CD4-positive, alpha-beta T cell treated with Interleukin-12 subunit alpha and Interleukin-12 subunit beta, for 1 hour (primary cell): ENCODE measurements around the gene CYTH1.
A peak's percentile ranks its signal among the peaks of the same experiment; 100 is the strongest.

ENCODE experiments used
- DNase-seq: peaks from one replicate; pipeline ENCODE4 v3.0.0-alpha.2; 2020

CYTH1 gene

GRCh38 chr17:78804777-78805176 is 22.7 kb upstream of the CYTH1 start:
- DNase-seq, result no peak

- no peak for DNase-seq
These were observed 21.2 kb upstream of the CYTH1 start for GRCh38 chr17:78803186-78803845.

DNA sequence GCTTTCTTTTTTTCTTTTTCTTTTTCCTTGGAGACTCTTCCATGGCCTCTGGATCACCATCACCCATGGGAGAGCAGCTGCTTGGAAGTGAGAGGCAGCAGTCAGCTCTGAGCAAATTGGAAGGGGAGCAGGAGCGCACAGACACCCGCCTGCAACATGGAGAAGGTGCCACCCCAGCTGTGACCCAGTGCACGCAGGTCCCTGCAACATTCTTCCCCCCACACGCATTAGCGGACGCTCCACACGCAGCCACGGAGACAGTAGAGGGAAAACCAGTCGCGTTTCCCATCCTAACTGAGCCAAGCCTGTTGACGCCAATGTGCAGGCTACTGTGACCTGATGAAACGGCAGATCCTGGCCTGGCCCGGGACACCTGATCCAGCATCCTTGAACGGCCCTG is 20.4 kb upstream of the CYTH1 start:
- no peak for DNase-seq

DNA sequence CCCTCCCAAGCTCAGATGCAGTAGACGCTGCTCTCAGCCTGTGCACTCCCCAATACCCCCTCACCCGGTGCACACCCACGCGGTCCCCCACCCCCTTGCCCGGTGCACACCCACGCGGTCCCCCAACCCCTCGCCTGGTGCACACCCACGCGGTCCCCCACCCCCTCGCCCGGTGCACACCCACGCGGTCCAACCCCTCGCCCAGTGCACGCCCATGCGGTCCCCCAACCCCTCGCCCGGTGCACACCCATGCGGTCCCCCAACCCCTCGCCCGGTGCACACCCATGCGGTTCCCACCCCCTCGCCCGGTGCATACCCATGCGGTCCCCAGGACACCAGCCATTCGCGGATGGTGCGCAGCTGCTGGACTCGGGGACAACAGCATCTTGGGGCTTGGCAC is 19.9 kb upstream of the CYTH1 start:
- DNase-seq, result no peak

DNA sequence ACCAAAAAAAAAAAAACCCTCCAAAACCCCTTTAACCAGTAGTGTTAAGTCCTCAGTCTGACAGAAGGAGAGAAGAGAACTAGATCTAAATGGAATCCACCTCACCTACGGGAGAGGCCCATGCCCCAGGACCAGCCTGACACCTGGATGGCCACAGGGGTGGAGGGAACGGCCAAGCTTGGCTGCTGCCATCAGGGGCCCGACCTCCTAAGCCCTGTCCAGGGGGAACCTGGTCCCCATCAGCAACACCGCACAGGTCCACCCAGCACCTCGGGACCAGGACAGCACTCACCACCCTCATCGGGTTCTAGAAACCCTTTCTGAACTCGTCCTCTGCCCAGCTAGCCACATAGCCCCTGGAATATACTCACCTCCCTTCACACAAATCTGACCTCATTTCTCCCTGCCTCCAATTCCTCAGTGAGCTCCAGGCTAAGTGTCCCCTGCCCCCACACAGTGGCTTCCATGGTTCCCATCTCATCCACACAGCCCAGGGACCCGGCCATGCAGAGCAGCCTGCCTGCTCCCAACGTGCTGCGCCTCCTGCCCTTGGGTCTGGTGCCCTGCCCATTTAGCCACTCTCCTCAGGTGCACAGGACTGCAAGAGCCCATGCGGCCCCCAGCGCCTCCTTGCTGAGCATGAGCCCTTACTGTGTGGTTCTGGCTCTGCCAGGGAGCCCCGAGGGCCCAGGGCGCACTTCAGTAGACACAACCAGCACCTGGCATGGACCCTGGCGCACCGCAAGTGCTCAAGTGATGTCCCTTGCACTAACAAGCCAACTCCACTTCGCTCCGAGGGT is 18.3 kb upstream of the CYTH1 start:
- no peak for DNase-seq

- peak; percentile 66 for DNase-seq
These were observed 16.9 kb upstream of the CYTH1 start for GRCh38 chr17:78798695-78799559.

DNA sequence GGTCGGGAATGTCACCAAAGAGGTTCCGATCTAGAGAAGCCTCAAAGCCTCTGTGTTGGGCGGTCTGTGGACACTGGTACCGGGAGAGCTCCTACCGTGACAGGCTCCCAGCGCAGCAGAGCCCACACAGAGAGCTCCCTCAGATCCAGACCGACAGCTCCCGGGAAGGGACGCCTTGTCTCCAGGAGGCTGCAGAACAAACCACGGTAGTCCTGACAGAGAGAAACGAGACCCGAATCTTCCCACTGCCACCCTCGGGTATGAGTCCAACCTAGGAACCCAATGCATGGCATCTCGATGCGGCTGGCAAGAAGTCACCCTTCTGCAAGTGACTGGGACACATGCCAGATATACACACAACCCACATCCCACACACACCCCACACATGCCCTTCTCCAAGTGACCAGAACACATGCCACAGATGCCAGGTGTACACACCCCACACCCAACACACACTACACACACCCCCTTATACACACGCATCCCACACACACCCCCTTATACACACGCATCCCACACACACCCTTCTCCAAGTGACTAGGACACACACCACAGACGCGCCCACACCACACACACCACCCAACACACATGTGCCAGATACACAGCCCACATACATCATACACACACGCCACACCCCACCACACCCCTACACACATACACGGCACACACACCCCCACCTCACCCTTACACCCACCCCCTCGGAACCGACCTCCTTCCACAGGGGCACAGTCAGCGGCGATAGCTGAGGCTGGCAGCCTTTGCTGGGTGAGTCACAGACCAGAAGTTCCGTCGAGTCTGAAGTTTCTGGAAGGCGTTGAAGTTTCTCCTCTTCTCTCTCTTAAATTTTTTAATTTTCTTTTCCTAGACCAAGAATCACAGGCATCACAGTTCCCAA is 15.9 kb upstream of the CYTH1 start:
- DNase-seq, result no peak

DNA sequence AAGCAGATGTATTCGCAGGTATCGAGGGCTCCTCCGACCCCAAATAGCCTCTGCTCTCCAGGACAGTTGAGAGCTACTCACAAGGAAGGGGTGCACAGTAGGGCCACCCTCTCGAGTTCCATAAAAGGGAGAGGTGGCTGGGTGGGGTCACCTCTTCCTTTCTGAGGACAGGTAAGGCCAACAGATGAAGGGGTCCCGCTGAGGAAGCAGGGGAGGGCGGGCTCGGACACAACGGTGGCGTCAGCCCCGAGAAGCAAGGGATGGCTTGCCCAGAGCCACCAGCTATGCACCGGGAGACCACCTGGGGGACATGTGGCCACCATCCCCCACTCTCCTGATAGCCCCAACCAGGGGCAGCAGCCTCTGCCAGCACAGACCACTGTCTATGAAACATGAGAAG is 15.1 kb upstream of the CYTH1 start:
- no peak for DNase-seq

DNA sequence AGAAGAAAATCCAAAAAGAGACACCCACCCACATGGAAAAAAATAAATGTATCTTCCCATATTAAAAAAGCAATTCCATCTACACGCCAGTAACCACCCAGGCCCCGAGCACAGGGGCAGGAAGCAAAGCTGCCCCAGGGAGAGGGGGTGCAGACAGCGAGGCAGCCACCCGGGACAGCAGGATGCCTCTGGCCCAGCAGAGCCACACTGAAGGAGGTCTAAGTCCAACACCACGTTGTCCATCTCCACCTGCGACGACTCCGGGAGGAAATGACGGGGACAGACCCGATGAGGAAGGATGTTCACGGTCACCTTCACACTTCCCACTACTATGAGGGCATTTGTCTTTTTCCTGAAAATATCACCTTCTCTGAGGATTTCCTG is 14.4 kb upstream of the CYTH1 start:
- DNase-seq, result no peak

GRCh38 chr17:78795861-78796516 is 13.9 kb upstream of the CYTH1 start:
- DNase-seq, result no peak

DNA sequence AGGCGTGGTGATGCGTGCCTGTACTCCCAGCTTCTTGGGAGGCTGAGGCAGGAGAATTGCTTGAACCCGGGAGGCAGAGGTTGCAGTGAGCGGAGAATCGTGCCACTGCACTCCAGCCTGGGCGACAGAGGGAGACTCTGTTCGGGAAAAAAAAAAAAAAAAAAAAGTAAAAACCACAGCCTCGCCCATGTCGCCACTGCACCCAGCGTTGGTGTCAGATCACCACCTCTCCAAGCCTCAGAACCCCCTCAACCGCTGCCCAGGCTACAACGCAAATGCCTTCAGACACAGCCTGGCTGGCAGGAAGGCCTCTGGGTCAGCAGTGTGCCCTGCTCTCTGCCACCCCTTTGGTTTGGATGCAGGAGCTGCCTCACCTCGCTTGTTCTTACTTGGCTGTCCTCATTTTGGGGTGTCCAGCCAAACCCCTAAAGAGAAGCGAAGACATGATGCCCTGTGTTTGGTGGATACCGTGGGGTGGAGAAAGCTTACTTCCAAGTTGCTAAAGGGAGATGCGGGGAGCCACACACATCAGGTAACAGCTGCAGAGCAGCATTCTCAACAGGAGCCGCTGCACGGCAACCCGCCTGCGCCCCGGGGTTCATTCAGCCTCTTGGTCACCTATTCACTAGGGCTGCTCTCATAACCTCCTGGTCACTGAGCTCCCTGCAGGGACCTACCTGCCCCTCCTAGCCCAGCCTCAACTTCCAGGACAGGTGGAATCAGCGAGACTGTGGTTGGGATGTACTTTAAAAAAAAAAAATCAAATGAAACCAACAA is 13.0 kb upstream of the CYTH1 start:
- DNase-seq, result no peak

DNA sequence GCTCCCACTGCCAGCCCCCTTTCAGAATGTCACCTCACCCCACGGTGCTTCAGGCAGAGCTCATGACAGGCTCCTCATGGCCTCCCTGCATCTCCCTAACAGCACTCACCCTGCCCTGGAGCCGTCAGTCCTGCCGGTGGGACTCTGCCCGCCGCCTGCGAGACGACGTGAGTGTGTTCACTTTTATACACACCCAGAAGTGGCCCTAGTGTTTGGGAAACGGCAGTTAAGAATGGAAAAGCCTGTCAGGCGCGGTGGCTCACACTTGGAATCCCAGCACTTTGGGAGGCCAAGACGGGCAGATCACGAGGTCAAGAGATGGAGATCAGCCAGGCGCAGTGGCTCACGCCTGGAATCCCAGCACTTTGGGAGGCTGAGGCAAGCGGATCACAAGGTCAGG is 12.3 kb upstream of the CYTH1 start:
- no peak for DNase-seq

DNA sequence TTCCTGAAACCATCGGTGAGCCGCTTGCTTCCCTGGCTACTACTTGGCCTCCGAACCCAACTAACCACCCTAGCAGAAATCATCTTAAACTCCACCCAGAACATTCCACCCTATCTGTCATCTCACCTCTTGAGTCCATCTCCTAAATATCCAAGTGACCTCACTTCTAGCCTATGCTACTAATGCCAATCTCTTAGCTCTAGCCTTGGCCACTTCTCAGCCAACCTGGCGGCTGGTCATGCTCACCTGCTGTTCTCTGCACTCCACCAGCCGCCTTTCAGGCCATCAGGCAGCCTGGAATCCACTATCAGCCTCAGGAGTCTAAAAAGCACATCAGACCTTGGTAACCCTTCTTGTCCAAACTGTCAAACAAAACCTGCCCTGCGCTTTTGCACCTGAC is 11.9 kb upstream of the CYTH1 start:
- no peak for DNase-seq

DNA sequence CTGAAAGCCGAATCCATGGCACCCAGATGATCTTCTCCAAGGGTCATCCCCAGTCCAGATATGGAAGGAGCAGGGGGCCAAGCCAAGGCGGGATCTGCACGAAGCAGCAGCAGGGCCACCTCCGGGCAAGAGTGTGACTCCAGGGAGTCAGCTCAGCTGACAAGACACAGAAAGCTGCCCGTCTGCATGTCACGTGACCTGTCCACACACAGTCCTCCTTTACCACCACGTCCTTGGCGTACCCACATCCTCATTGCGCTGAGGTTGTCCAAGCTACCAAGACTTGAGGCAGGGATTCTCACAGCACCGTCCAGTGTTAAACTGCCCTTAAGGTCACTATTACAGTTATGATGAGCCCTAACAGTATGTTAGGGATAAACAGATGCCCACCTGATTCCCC is 11.3 kb upstream of the CYTH1 start:
- DNase-seq, result no peak

GRCh38 chr17:78791840-78792709 is 10.0 kb upstream of the CYTH1 start:
- DNase-seq, result no peak

DNA sequence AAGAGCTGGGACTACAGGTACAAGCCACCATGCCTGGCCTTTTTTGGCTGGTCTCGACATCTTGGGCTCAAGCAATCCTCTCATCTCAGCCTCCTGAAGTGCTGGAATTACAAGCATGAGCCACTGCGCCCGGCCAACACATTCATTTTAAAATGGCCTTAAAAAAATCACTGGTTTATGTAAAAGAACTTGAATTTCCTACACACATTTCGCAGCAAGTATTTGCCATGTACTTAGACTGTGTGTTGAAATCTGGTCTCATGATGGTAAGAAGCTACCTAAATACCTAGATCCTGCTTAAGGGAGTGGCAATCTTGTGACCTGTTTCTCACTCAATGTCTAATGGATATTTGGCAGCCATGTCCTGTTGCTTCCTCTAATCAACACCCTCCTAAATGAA is 8.5 kb upstream of the CYTH1 start:
- no peak for DNase-seq

- peak; percentile 60 for DNase-seq
These were observed 7.6 kb upstream of the CYTH1 start for GRCh38 chr17:78789663-78790181.

- no peak for DNase-seq
These were observed 7.1 kb upstream of the CYTH1 start for GRCh38 chr17:78789149-78789662.

DNA sequence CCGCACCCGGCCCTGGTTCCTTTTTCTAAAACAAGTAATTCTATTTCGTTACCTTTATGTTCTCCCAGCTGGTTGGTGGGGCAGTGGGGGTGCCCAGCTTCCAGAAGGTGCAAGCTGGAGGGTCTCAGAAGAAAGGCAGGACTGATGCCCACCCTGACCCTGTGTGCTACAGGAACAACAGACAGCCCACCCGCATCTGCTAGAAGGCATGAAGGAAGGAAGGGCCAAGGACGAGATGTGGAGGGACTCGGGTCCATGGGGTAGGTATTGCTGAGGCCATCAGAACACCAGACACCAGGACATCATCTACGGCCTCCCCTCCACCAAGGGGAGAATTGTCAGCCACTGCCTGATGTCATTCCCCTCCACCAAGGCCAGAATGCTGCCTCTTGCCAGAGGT is 6.4 kb upstream of the CYTH1 start:
- no peak for DNase-seq

DNA sequence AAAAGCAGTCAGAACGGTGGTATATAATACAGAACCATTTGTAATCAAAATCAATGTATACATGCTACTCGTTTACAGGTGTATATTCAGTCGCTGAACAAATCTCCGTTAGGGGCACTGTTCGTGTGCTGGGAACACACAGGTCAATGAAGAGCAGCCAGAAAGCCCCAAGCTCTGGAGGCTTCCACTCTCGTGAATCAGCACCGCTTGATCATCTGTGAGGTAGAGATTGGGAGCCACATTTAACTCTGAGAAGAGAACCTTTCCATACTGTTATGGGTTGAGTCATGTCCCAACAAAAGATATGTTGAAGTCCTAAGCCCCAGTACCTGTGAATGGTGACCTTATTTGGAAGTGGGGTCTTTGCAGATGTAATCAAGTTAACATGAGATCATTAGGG is 5.4 kb upstream of the CYTH1 start:
- DNase-seq, result no peak
